ENCODE results near the gene CHRNA7. TPM values are rescaled to one million over a fixed set of nuclear protein-coding genes. Genes with fewer than 3 reads are reported as not detected.

The CHRNA7 gene
- polyA plus RNA-seq, 1 of the 3 experiments (the other 2 are of a cell fraction): 0.38 TPM

- TF ChIP-seq REST (IDR thresholded peaks at IDR 0.05; ENCODE audit: low read depth, low read length): no peak
- no peak for TF ChIP-seq MXI1 (IDR thresholded peaks at IDR 0.05; ENCODE audit: low read depth, low read length)
- no peak for TF ChIP-seq RXRA (IDR thresholded peaks at IDR 0.05; ENCODE audit: borderline replicate concordance, low read depth)
- no peak for TF ChIP-seq CTCF (IDR thresholded peaks at IDR 0.05)
- no peak for TF ChIP-seq SMC3 (IDR thresholded peaks at IDR 0.05; ENCODE audit: low read depth, low read length)
- TF ChIP-seq, protein P1, sequence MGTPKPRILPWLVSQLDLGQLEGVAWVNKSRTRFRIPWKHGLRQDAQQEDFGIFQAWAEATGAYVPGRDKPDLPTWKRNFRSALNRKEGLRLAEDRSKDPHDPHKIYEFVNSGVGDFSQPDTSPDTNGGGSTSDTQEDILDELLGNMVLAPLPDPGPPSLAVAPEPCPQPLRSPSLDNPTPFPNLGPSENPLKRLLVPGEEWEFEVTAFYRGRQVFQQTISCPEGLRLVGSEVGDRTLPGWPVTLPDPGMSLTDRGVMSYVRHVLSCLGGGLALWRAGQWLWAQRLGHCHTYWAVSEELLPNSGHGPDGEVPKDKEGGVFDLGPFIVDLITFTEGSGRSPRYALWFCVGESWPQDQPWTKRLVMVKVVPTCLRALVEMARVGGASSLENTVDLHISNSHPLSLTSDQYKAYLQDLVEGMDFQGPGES (IDR thresholded peaks at IDR 0.05; ENCODE audit: low read depth, low read length): no peak
- TF ChIP-seq RCOR1 (IDR thresholded peaks at IDR 0.05; ENCODE audit: low read length): no peak
- TF ChIP-seq, protein P2, sequence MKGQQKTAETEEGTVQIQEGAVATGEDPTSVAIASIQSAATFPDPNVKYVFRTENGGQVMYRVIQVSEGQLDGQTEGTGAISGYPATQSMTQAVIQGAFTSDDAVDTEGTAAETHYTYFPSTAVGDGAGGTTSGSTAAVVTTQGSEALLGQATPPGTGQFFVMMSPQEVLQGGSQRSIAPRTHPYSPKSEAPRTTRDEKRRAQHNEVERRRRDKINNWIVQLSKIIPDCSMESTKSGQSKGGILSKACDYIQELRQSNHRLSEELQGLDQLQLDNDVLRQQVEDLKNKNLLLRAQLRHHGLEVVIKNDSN (IDR thresholded peaks at IDR 0.05; ENCODE audit: borderline replicate concordance, low read depth): no peak
- TF ChIP-seq JUND (IDR thresholded peaks at IDR 0.05): no peak
- no peak for TF ChIP-seq ELF1 (IDR thresholded peaks at IDR 0.05)
Observed at GRCh38 chr15:32123473-32123872, 93.2 kb downstream of the CHRNA7 start (continued).

DNA sequence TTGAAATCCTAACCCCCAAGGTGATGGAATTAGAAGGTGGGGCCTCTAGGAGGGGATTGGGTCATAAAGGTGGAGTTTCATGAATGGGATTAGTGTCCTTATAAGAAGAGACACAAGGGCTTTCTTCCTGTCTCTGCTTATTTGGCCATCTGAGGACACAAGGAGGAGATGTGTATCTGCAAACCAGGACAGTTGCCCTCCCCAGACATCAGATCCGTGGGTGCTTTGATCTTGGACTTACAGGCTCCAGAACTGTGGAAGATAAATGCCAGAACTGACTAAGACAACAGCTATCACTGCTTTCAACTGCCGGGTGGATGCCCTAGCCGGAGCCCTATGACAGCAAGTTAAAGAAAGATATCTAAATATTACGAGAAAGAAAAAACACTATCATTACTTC lies 94.4 kb downstream of the CHRNA7 start:
- H3K9me3 ChIP-seq: no peaks in the 10 kb centered on the region
- no peaks in the 10 kb centered on the region for H3K79me2 ChIP-seq (ENCODE audit: insufficient read depth)
- H3K4me2 ChIP-seq: no peak overlapping the region
- no peaks in the 10 kb centered on the region for H3K27me3 ChIP-seq (ENCODE audit: insufficient read depth)
- no peaks in the 10 kb centered on the region for H3F3A ChIP-seq (replicated peaks; ENCODE audit: insufficient read depth)
- no peak overlapping the region for H3K4me3 ChIP-seq (ENCODE audit: low read depth in 2 of 2, low read length in 1 of 2)
- no peak overlapping the region; a peak in 1 of 4 replicates for H3K27ac ChIP-seq (ENCODE audit: low read depth in 2 of 2, low read length in 1 of 2)
- H3K36me3 ChIP-seq (replicated peaks in 1 of 2; ENCODE audit: control insufficient read depth in 1 of 2, insufficient read depth in 2 of 2, low read length in 1 of 2): no peaks in the 10 kb centered on the region
- H3K4me1 ChIP-seq (ENCODE audit: control insufficient read depth in 1 of 2, insufficient read depth in 2 of 2, low read depth in 1 of 2, low read length in 1 of 2): peaks cover 0 to 27% of the 10 kb centered on the region in 2 experiments; a peak in 2 of 4 replicates
- DNase-seq: no peak
- no peaks in the 10 kb centered on the region for H3K9me2 ChIP-seq
- 52% methylated on average over 4 of the region's 4 CpGs for WGBS (ENCODE audit: low lambda C conversion rate)
- no peaks in the 10 kb centered on the region for H4K20me1 ChIP-seq (ENCODE audit: insufficient read depth)
- H2AFZ ChIP-seq (ENCODE audit: low read depth): no peak overlapping the region
- ChIA-PET CTCF (interaction anchor here (1.6 to 2.9 kb wide), 2 partner anchors 96 to 147 kb away, joined by 5 to 9 read pairs; no protein-coding TSS in a partner anchor), POLR2A (no interaction called here)
- H3K9ac ChIP-seq: no peak overlapping the region
- TF ChIP-seq MAX (IDR thresholded peaks at IDR 0.05; ENCODE audit: low read depth) (no peak), USF2 (IDR thresholded peaks at IDR 0.05; ENCODE audit: borderline replicate concordance, low read depth, low read length) (no peak), MXI1 (IDR thresholded peaks at IDR 0.05; ENCODE audit: low read depth, low read length) (no peak), NRF1 (IDR thresholded peaks at IDR 0.05; ENCODE audit: low read depth, low read length) (no peak), FOXM1 (IDR thresholded peaks at IDR 0.05; ENCODE audit: low read depth) (no peak), FOXJ3 (CRISPR knock-in tag; IDR thresholded peaks at IDR 0.05) (no peak), GABPA (IDR thresholded peaks at IDR 0.05; ENCODE audit: low read depth) (no peak), SMC3 (IDR thresholded peaks at IDR 0.05; ENCODE audit: low read depth, low read length) (no peak), EP300 (IDR thresholded peaks at IDR 0.05; ENCODE audit: borderline replicate concordance in 1 of 2, low read depth in 1 of 2, low read length in 1 of 2) (no peak), CHD2 (IDR thresholded peaks at IDR 0.05; ENCODE audit: low read length, partially characterized antibody) (no peak)
- TF ChIP-seq, protein P1 (IDR thresholded peaks at IDR 0.05; ENCODE audit: low read depth, low read length): no peak
- TF ChIP-seq, protein P2 (IDR thresholded peaks at IDR 0.05; ENCODE audit: borderline replicate concordance, low read depth): no peak

Data from SK-N-SH (cell line).